Tibial artery (tissue), 4 donors: Measurements from ENCODE around the gene MUC20.
A peak's percentile ranks its signal among the peaks of the same experiment; 100 is the strongest.

Experiments
- DNase-seq, 2 donors: peaks; one replicate each; pipeline ENCODE4 v3.0.0-alpha.2; 2019
- H3K27ac ChIP-seq, 2 donors: fragments of 200-600 bp; sonication (generic) in 1 of 2; 1 replicate in 1 of 2; 2 replicates in 1 of 2; pipeline ENCODE4 v1.5.1; 2018 to 2019; ENCODE audit warnings: mild to moderate bottlenecking in 1 of 2
- H3K27me3 ChIP-seq, 2 donors: fragments of 200-600 bp; sonication (generic) in 1 of 2; one replicate each; pipeline versions ENCODE4 v1.5.1 to v1.6.0; 2016 to 2019
- H3K36me3 ChIP-seq, 3 donors: fragments of 200-600 bp; sonication (generic) in 2 of 3; one replicate each; pipeline ENCODE4 v1.5.1; 2016 to 2019; ENCODE audit warnings: mild to moderate bottlenecking in 2 of 3
- H3K4me1 ChIP-seq, 4 donors: fragments of 200-600 bp; sonication (generic) in 2 of 4; 1 replicate in 3 of 4; 2 replicates in 1 of 4; pipeline ENCODE4 v1.5.1; 2016 to 2019
- H3K4me3 ChIP-seq, 2 donors: fragments of 200-600 bp; sonication (generic) in 1 of 2; 1 replicate in 1 of 2; 2 replicates in 1 of 2; pipeline ENCODE4 v1.5.1; 2018 to 2019; ENCODE audit warnings: mild to moderate bottlenecking in 2 of 2
- H3K9me3 ChIP-seq, 3 donors: fragments of 200-600 bp; sonication (generic) in 1 of 3; one replicate each; pipeline ENCODE4 v1.5.1; 2016 to 2019
- CTCF ChIP-seq, 2 experiments: fragments of 200-600 bp in 1 of 2; fragments of 450-650 bp in 1 of 2; IDR thresholded peaks; one replicate each; pipeline ENCODE4 v1.5.1; 2017 to 2019; ENCODE audit warnings: antibody characterized with exemption in 2 of 2, mild to moderate bottlenecking in 1 of 2, moderate library complexity in 1 of 2
- intact Hi-C: fragments of 100-400 bp; cut with DNase I; formaldehyde crosslinking; loops from one replicate; pipeline ENCODE4 v1.15.0; 2023; ENCODE audit warnings: low total_unique reads

The MUC20 gene

GRCh38 chr3:195766671-195767070, 45.9 kb downstream of the MUC20 start:
- Histone ChIP-seq H3K27ac (no peak overlapping the region), H3K36me3 (no peaks in the 10 kb centered on the region), H3K9me3 (no peaks in the 10 kb centered on the region), H3K4me1 (peaks cover 0 to 3% (median 0%) of the 10 kb centered on the region in 4 donors), H3K4me3 (no peak overlapping the region), H3K27me3 (peaks cover 0 to 29% of the 10 kb centered on the region in 2 donors)
- TF ChIP-seq CTCF (IDR thresholded peaks at IDR 0.05), result no peak
- peak in 1 of 2 donors; percentile 38 for DNase-seq
- intact Hi-C loops, result no loop called here

GRCh38 chr3:195767792-195768191, 47.0 kb downstream of the MUC20 start:
- no peak for TF ChIP-seq CTCF (IDR thresholded peaks at IDR 0.05)
- no peaks in the 10 kb centered on the region for H3K36me3 ChIP-seq
- peaks cover 0 to 22% of the 10 kb centered on the region in 2 donors for H3K27me3 ChIP-seq
- no peaks in the 10 kb centered on the region for H3K4me1 ChIP-seq
- intact Hi-C loops, result no loop called here
- H3K9me3 ChIP-seq, result no peaks in the 10 kb centered on the region
- no peak for DNase-seq
- H3K27ac ChIP-seq, result no peak overlapping the region
- H3K4me3 ChIP-seq, result no peak overlapping the region

GRCh38 chr3:195768414-195768813, 47.6 kb downstream of the MUC20 start:
- no peaks in the 10 kb centered on the region for H3K9me3 ChIP-seq

GRCh38 chr3:195768831-195769303, 48.1 kb downstream of the MUC20 start:
- no peak for DNase-seq
- no peak for TF ChIP-seq CTCF (IDR thresholded peaks at IDR 0.05)
- H3K36me3 ChIP-seq, result no peaks in the 10 kb centered on the region
- H3K4me3 ChIP-seq, result no peak overlapping the region
- peaks cover 0 to 15% of the 10 kb centered on the region in 2 donors for H3K27me3 ChIP-seq
- intact Hi-C loops, result no loop called here
- H3K27ac ChIP-seq, result no peak overlapping the region
- no peaks in the 10 kb centered on the region for H3K9me3 ChIP-seq
- no peaks in the 10 kb centered on the region for H3K4me1 ChIP-seq

More at GRCh38 chr3:195768414-195768813, 47.6 kb downstream of the MUC20 start:
- Histone ChIP-seq H3K4me1 (no peaks in the 10 kb centered on the region), H3K36me3 (no peaks in the 10 kb centered on the region), H3K27me3 (peaks cover 0 to 16% of the 10 kb centered on the region in 2 donors), H3K4me3 (no peak overlapping the region), H3K27ac (no peak overlapping the region)
- intact Hi-C loops, result no loop called here
- DNase-seq, result no peak
- no peak for TF ChIP-seq CTCF (IDR thresholded peaks at IDR 0.05)

- TF ChIP-seq CTCF (IDR thresholded peaks at IDR 0.05), result no peak
- Histone ChIP-seq H3K9me3 (no peaks in the 10 kb centered on the region), H3K4me1 (no peaks in the 10 kb centered on the region), H3K27ac (no peak overlapping the region), H3K27me3 (peaks cover 0 to 11% of the 10 kb centered on the region in 2 donors), H3K4me3 (no peak overlapping the region), H3K36me3 (no peaks in the 10 kb centered on the region)
- intact Hi-C loops, result no loop called here
- no peak for DNase-seq
These were observed 48.8 kb downstream of the MUC20 start for GRCh38 chr3:195769551-195769950.
